ENCODE data around the gene RWDD3. TPM values are rescaled to one million over a fixed set of nuclear protein-coding genes. Genes with fewer than 3 reads are reported as not detected.

Gene RWDD3
- total and polyA plus RNA-seq, 10 of the 15 experiments (the other 5 are each of a cell fraction or from before 2014, with no cell fraction given), result 9.8 to 42.9 (median 21.4) TPM

GRCh38 chr1:95281781-95282517 is 47.9 kb downstream of the RWDD3 start:
- no peaks in the 10 kb centered on the region for H3K79me2 ChIP-seq (ENCODE audit: control insufficient read depth, insufficient read depth, low read length)
- intact Hi-C loops (cut with micrococcal nuclease; ENCODE audit: unreplicated experiment), result no loop called here
- FAIRE-seq (no peak), ATAC-seq (no peak), DNase-seq (ENCODE audit: low read depth, low spot score) (no peak)
- no peaks in the 10 kb centered on the region for H3K36me3 ChIP-seq (ENCODE audit: control insufficient read depth in 2 of 2, insufficient read depth in 2 of 2, low read length in 1 of 2)
- ChIA-PET SMC1A (ENCODE audit: uncharacterized antibody, unreplicated experiment) (interaction anchor here (1.0 kb wide), 1 partner anchor 13 kb away, joined by 3 read pairs; no protein-coding TSS in a partner anchor), CTCF (no interaction called here), RAD21 (ENCODE audit: unreplicated experiment) (no interaction called here), POLR2A (no interaction called here)
- H3K4me3 ChIP-seq, result no peak overlapping the region
- no TSS peak for BruUV-seq (replicated peaks)
- no peaks in the 10 kb centered on the region for H3K4me1 ChIP-seq (ENCODE audit: control insufficient read depth, insufficient read depth, low read length)
- H3K9ac ChIP-seq (ENCODE audit: control insufficient read depth, insufficient read depth, low read length), result no peak overlapping the region
- no peaks in the 10 kb centered on the region for H4K20me1 ChIP-seq (ENCODE audit: control insufficient read depth, insufficient read depth)
- TF ChIP-seq NFYB (IDR thresholded peaks at IDR 0.05; ENCODE audit: insufficient read depth, low read depth, low read length) (no peak), PAX8 (IDR thresholded peaks at IDR 0.05) (no peak), MAX (IDR thresholded peaks at IDR 0.05; ENCODE audit: low read depth, low read length) (no peak), NR2F1 (conservative IDR thresholded peaks at IDR 0.05) (no peak), YBX1 (IDR thresholded peaks at IDR 0.05) (no peak), POLR2A (IDR thresholded peaks at IDR 0.05; ENCODE audit: low read depth, low read length) (no peak)
- no peak overlapping the region for H3K4me2 ChIP-seq (ENCODE audit: control insufficient read depth, insufficient read depth)
- H3K27me3 ChIP-seq (replicated peaks in 1 of 2; ENCODE audit: control insufficient read depth in 2 of 2, insufficient read depth in 2 of 2, low read length in 1 of 2), result no peaks in the 10 kb centered on the region
- no peak overlapping the region for H3K27ac ChIP-seq (ENCODE audit: control insufficient read depth, insufficient read depth)
- in situ Hi-C loops (cut with MboI), result no loop called here
- H3K9me3 ChIP-seq (replicated peaks; ENCODE audit: control insufficient read depth, insufficient read depth, low read length), result no peaks in the 10 kb centered on the region
- no peak overlapping the region for H2AFZ ChIP-seq (ENCODE audit: control insufficient read depth, low read depth, low read length)
- WGBS (ENCODE audit: insufficient coverage, insufficient replicate concordance, low lambda C conversion rate, missing lambda C conversion rate), result 65% methylated on average over 3 of the region's 3 CpGs

GRCh38 chr1:95282518-95282895 is 48.5 kb downstream of the RWDD3 start:
- ChIA-PET SMC1A (ENCODE audit: uncharacterized antibody, unreplicated experiment) (interaction anchor here (0.6 kb wide), 1 partner anchor 851 kb away, joined by 3 read pairs; no protein-coding TSS in a partner anchor), POLR2A (no interaction called here), CTCF (no interaction called here), RAD21 (ENCODE audit: unreplicated experiment) (no interaction called here)
- Histone ChIP-seq H4K20me1 (ENCODE audit: control insufficient read depth, insufficient read depth) (no peaks in the 10 kb centered on the region), H3K4me2 (ENCODE audit: control insufficient read depth, insufficient read depth) (no peak overlapping the region), H3K9me3 (replicated peaks; ENCODE audit: control insufficient read depth, insufficient read depth, low read length) (no peaks in the 10 kb centered on the region), H3K79me2 (ENCODE audit: control insufficient read depth, insufficient read depth, low read length) (no peaks in the 10 kb centered on the region), H3K9ac (ENCODE audit: control insufficient read depth, insufficient read depth, low read length) (no peak overlapping the region), H3K4me1 (ENCODE audit: control insufficient read depth, insufficient read depth, low read length) (no peaks in the 10 kb centered on the region), H3K4me3 (no peak overlapping the region), H3K27me3 (replicated peaks in 1 of 2; ENCODE audit: control insufficient read depth in 2 of 2, insufficient read depth in 2 of 2, low read length in 1 of 2) (no peaks in the 10 kb centered on the region), H2AFZ (ENCODE audit: control insufficient read depth, low read depth, low read length) (no peak overlapping the region), H3K27ac (ENCODE audit: control insufficient read depth, insufficient read depth) (no peak overlapping the region), H3K36me3 (ENCODE audit: control insufficient read depth in 2 of 2, insufficient read depth in 2 of 2, low read length in 1 of 2) (no peaks in the 10 kb centered on the region)
- ATAC-seq (no peak), FAIRE-seq (no peak), DNase-seq (ENCODE audit: low read depth, low spot score) (no peak)
- 0% methylated on average over 1 of the region's 1 CpG for WGBS (ENCODE audit: insufficient coverage, insufficient replicate concordance, low lambda C conversion rate, missing lambda C conversion rate)
- BruUV-seq (replicated peaks), result no TSS peak
- intact Hi-C loops (cut with micrococcal nuclease; ENCODE audit: unreplicated experiment) (no loop called here), in situ Hi-C loops (cut with MboI) (no loop called here)
- no peak for TF ChIP-seq MLLT1 (IDR thresholded peaks at IDR 0.05)
- no peak for TF ChIP-seq ZNF207 (IDR thresholded peaks at IDR 0.05; ENCODE audit: borderline replicate concordance)
- no peak for TF ChIP-seq CUX1 (IDR thresholded peaks at IDR 0.05; ENCODE audit: insufficient replicate concordance, low read depth, low read length)
- TF ChIP-seq BHLHE40 (IDR thresholded peaks at IDR 0.05; ENCODE audit: borderline replicate concordance in 1 of 2, low read depth in 2 of 2, low read length in 1 of 2), result no peak
- TF ChIP-seq POLR2A (IDR thresholded peaks at IDR 0.05; ENCODE audit: low read depth, low read length), result no peak
- TF ChIP-seq POU2F2 (IDR thresholded peaks at IDR 0.05; ENCODE audit: borderline replicate concordance, low read depth, low read length), result no peak
